Fibroblast of skin of abdomen (primary cell): ENCODE results near the gene CDX1.
A peak's percentile ranks its signal among the peaks of the same experiment; 100 is the strongest.
"Not testable (repeated sequence)": the region's sequence is repeated elsewhere in the genome, so short reads cannot be mapped to it uniquely, and the experiment has no call there.

ENCODE experiments used
- DNase-seq: peaks from one replicate; pipeline ENCODE4 v3.0.0-alpha.2; 2013

The CDX1 gene

GRCh38 chr5:150209099-150209635 is 42.6 kb downstream of the CDX1 start:
- no peak for DNase-seq

- no peak for DNase-seq
Observed at GRCh38 chr5:150210644-150211043, 44.1 kb downstream of the CDX1 start.

GRCh38 chr5:150211156-150212030 is 44.8 kb downstream of the CDX1 start:
- DNase-seq: no peak

DNA sequence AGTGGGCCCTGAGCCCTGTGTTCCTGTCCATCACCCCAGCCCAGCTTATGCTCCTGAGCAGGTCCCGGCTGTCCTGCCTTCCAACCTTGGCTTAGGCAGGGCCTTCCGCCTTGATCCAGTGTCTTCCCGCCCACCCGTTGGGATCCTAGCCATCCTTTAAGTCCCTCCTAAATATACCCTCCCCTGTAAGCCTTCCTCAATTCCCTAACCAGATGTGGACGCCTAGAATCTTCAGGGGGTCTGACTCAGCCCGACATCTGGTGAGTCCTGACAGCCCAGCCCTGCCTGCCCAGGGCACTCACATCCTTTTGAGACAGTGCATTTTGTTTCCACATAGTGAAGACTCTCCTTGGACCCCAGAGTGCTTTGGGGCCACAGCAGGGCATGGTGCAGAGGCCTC is 47.0 kb downstream of the CDX1 start:
- peak; percentile 78 for DNase-seq

GRCh38 chr5:150214289-150214688 is 47.7 kb downstream of the CDX1 start:
- DNase-seq: peak; percentile 72

GRCh38 chr5:150215979-150216944 is 49.7 kb downstream of the CDX1 start:
- DNase-seq: no peak

GRCh38 chr5:150217038-150217437 is 50.5 kb downstream of the CDX1 start:
- no peak for DNase-seq

GRCh38 chr5:150217873-150218692 is 51.5 kb downstream of the CDX1 start:
- peak; percentile 80 for DNase-seq

GRCh38 chr5:150218693-150219035 is 52.1 kb downstream of the CDX1 start:
- no peak for DNase-seq

GRCh38 chr5:150219142-150219541 is 52.6 kb downstream of the CDX1 start:
- no peak for DNase-seq

DNA sequence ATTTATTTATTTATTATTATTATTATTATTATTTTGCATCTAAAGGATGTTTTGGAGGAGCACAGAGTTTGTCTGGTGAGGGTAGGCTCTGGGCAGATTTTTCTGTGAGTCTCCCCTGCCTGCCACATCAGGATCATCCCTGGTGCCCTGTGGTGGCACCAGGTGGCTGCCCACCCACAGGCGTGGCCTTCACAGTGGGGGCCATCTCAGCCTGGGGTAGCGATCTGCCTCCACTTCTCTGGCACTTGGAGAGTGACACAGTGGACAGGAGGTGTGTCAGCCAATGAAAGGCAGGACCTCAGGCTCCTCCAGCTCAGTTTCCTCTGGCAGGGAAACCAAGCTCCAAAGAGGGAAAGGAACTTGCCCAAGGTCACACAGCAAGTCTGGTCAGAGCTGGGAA is 53.3 kb downstream of the CDX1 start:
- no peak for DNase-seq

GRCh38 chr5:150221471-150221870 is 54.9 kb downstream of the CDX1 start:
- no peak for DNase-seq

GRCh38 chr5:150222906-150223305 is 56.3 kb downstream of the CDX1 start:
- DNase-seq: no peak

- no peak for DNase-seq
Observed at GRCh38 chr5:150223474-150223873, 56.9 kb downstream of the CDX1 start.

- peak; percentile 28 for DNase-seq
Observed at GRCh38 chr5:150224483-150225027, 58.0 kb downstream of the CDX1 start.

DNA sequence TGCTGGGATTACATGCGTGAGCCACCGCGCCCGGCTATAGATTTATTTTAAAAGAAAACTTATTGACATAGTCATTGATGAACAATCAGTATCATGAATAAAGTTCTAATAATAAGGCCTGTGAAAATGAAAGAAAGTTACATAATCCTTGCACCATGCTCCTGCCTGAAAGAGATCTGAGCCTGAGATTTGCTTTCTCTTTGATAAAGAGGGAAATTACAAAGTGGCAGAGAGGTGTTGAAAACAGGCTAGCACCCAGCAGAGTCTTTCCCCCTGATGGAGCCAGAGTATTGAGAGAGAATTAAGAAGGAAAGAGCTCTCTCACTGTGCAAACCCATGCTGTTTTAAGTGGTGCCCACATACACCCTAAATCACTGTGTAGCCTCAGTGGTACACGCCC is 60.5 kb downstream of the CDX1 start:
- no peak for DNase-seq

GRCh38 chr5:150227606-150228273 is 61.2 kb downstream of the CDX1 start:
- no peak for DNase-seq

- no peak for DNase-seq
Observed at GRCh38 chr5:150229571-150229970, 63.0 kb downstream of the CDX1 start.

DNA sequence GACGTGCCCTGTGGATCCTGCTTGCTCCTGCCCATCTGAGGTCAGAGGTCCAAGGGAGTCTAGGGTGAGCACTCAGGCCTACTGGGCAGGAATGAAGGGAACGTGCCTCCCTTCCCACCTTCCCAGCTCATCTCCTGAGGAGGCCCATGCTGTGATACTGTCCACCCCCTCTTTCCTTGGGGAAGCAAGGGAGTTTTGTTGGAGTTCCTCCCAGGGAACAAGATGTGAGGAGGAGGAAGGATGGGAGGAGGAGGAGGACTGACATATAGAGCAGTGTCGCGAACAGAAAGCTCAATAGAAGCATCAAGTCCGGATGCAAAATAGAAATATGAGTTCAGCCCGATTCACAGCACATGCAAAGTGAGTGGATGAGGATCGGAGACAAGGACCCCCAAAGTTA is 64.3 kb downstream of the CDX1 start:
- DNase-seq: no peak

- not testable (repeated sequence) for DNase-seq
Observed at GRCh38 chr5:150233706-150234105, 67.1 kb downstream of the CDX1 start.
